Measurements from ENCODE around the gene HELB.

The HELB gene

DNA sequence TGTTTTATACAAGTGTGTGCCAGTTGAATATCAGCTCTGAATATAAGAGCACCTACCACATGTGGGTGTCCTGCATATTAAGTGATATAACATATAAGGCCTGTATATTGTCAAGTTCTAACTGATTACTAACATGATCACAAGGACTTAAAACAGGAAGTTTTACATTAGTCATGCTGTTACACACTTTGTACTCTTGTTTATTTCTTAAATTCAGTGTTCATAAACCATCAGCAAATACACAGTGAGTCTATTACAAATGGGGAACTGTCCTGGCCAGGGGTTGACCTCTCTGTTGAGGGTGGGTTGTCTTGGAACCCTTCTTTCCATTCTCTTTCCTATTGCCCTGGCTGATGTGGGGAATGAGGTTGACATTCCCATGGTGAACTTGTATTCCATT, 19.1 kb downstream of the HELB start:
- Histone ChIP-seq H3K4me1 (ENCODE audit: control insufficient read depth, insufficient read depth, low read length) (no peaks in the 10 kb centered on the region), H3K36me3 (ENCODE audit: control insufficient read depth, insufficient read depth, low read length) (no peaks in the 10 kb centered on the region), H3K9me3 (ENCODE audit: control insufficient read depth, low read length) (no peaks in the 10 kb centered on the region), H3K27me3 (ENCODE audit: control insufficient read depth, insufficient read depth, low read length, poor library complexity, severe bottlenecking) (no peaks in the 10 kb centered on the region), H3K27ac (ENCODE audit: insufficient read depth, low read depth, low read length, poor library complexity, severe bottlenecking) (no peak overlapping the region), H3K4me3 (ENCODE audit: insufficient read depth, low read depth, low read length) (no peak overlapping the region)

DNA sequence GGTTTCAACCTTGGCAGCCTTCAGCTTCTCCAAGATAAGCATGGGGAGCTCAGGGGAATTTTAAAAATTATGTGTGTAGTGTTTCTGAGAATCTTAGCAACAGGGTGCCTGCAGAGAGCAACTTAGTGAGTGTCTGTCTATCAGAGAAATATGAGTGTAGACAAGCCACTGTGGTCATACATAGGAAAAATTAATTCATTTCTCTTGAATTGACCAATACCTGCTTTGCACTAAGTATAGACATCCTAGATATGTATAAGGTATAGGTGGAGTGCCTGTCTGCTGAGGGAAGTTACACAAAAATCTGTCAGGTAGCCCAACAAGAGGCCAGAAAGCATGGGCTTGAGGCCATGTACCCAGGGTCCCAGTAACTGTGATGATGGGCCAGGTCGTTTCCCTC, 20.7 kb downstream of the HELB start:
- no peaks in the 10 kb centered on the region for H3K27me3 ChIP-seq (ENCODE audit: control insufficient read depth, insufficient read depth, low read length, poor library complexity, severe bottlenecking)
- no peaks in the 10 kb centered on the region for H3K9me3 ChIP-seq (ENCODE audit: control insufficient read depth, low read length)
- H3K27ac ChIP-seq (ENCODE audit: insufficient read depth, low read depth, low read length, poor library complexity, severe bottlenecking) = no peak overlapping the region
- no peaks in the 10 kb centered on the region for H3K36me3 ChIP-seq (ENCODE audit: control insufficient read depth, insufficient read depth, low read length)
- H3K4me1 ChIP-seq (ENCODE audit: control insufficient read depth, insufficient read depth, low read length) = no peaks in the 10 kb centered on the region
- H3K4me3 ChIP-seq (ENCODE audit: insufficient read depth, low read depth, low read length) = no peak overlapping the region
- 90 to 100% methylated on average over 1 of the region's 1 CpG for WGBS, 2 experiments

DNA sequence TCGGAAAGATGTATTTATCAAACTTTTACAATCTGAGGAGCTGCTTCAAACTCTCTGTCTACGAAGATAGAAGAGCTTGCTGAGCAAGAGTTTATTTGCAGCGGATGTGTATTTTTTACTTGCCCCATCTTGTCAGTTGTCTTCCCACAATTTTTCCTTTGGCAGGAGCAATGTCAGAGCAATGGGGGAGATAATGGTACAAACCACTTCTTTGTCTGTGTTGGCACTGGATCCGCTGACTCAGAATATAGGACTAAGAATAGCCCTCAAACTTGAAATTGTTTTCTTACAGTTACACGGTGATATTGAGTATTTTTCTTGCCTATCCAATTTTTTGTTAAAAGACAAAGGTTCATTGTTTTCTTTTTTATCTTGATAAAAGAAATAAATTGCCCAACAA, 27.6 kb downstream of the HELB start:
- WGBS, 2 experiments = 92 to 96% methylated on average over 4 to 5 of the region's 5 CpGs
- no peaks in the 10 kb centered on the region for H3K4me1 ChIP-seq (ENCODE audit: control insufficient read depth, insufficient read depth, low read length)
- no peak overlapping the region for H3K4me3 ChIP-seq (ENCODE audit: insufficient read depth, low read depth, low read length)
- H3K9me3 ChIP-seq (ENCODE audit: control insufficient read depth, low read length) = no peaks in the 10 kb centered on the region
- no peak overlapping the region for H3K27ac ChIP-seq (ENCODE audit: insufficient read depth, low read depth, low read length, poor library complexity, severe bottlenecking)
- no peaks in the 10 kb centered on the region for H3K27me3 ChIP-seq (ENCODE audit: control insufficient read depth, insufficient read depth, low read length, poor library complexity, severe bottlenecking)
- H3K36me3 ChIP-seq (ENCODE audit: control insufficient read depth, insufficient read depth, low read length) = no peaks in the 10 kb centered on the region

GRCh38 chr12:66331016-66331415, 28.7 kb downstream of the HELB start:
- H3K4me3 ChIP-seq (ENCODE audit: insufficient read depth, low read depth, low read length) = no peak overlapping the region
- H3K27ac ChIP-seq (ENCODE audit: insufficient read depth, low read depth, low read length, poor library complexity, severe bottlenecking) = no peak overlapping the region
- no peaks in the 10 kb centered on the region for H3K4me1 ChIP-seq (ENCODE audit: control insufficient read depth, insufficient read depth, low read length)
- no peaks in the 10 kb centered on the region for H3K27me3 ChIP-seq (ENCODE audit: control insufficient read depth, insufficient read depth, low read length, poor library complexity, severe bottlenecking)
- H3K9me3 ChIP-seq (ENCODE audit: control insufficient read depth, low read length) = no peaks in the 10 kb centered on the region
- no peaks in the 10 kb centered on the region for H3K36me3 ChIP-seq (ENCODE audit: control insufficient read depth, insufficient read depth, low read length)
- 95 to 96% methylated on average over 13 of the region's 13 CpGs for WGBS, 2 experiments

DNA sequence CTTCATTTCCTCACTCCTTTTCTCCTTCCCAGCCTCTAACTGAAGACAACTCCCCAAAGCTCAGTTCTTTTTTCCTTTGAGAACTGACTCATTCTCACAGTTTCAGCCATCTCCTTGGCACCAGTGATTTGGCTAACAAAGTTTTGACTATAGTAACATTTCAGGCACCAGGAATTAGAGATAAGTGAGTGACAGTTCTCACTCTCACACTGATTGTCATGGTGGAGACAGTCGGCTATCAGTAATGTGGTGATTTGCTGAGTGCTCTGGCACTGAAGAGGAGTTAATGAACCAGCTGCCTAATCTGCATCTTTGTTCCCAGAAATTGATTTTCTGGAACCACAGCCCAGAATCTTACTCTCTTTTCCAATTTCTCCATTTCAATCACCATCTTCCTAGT, 29.5 kb downstream of the HELB start:
- H3K27ac ChIP-seq (ENCODE audit: insufficient read depth, low read depth, low read length, poor library complexity, severe bottlenecking) = no peak overlapping the region
- no peaks in the 10 kb centered on the region for H3K4me1 ChIP-seq (ENCODE audit: control insufficient read depth, insufficient read depth, low read length)
- 85 to 86% methylated on average over 1 of the region's 1 CpG for WGBS, 2 experiments
- no peak overlapping the region for H3K4me3 ChIP-seq (ENCODE audit: insufficient read depth, low read depth, low read length)
- H3K27me3 ChIP-seq (ENCODE audit: control insufficient read depth, insufficient read depth, low read length, poor library complexity, severe bottlenecking) = no peaks in the 10 kb centered on the region
- no peaks in the 10 kb centered on the region for H3K9me3 ChIP-seq (ENCODE audit: control insufficient read depth, low read length)
- H3K36me3 ChIP-seq (ENCODE audit: control insufficient read depth, insufficient read depth, low read length) = no peaks in the 10 kb centered on the region

DNA sequence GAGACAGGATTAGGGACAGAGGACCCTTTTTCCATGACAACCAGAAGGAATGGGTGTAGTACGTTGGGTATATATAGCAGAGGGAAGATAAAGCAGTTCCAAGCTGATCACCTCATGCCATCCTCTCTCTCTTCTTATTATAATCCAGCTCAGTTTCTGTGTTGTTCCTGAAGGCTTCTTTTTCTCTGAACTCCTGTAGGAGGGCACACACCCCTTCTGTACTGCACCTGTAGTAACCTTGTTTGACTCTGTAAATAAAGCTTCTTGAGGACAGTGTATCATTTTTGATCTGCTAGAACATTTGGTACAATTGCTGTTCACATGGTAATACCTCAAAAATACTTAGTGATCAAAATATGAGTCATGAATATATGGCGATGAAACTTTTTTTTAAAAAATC, 33.5 kb downstream of the HELB start:
- Histone ChIP-seq H3K4me1 (ENCODE audit: control insufficient read depth, insufficient read depth, low read length) (no peaks in the 10 kb centered on the region), H3K27ac (ENCODE audit: insufficient read depth, low read depth, low read length, poor library complexity, severe bottlenecking) (no peak overlapping the region), H3K4me3 (ENCODE audit: insufficient read depth, low read depth, low read length) (no peak overlapping the region), H3K9me3 (ENCODE audit: control insufficient read depth, low read length) (no peaks in the 10 kb centered on the region), H3K27me3 (ENCODE audit: control insufficient read depth, insufficient read depth, low read length, poor library complexity, severe bottlenecking) (no peaks in the 10 kb centered on the region), H3K36me3 (ENCODE audit: control insufficient read depth, insufficient read depth, low read length) (peaks cover 8% of the 10 kb centered on the region)
- WGBS, 2 experiments = 60 to 90% methylated on average over 1 to 2 of the region's 2 CpGs

DNA sequence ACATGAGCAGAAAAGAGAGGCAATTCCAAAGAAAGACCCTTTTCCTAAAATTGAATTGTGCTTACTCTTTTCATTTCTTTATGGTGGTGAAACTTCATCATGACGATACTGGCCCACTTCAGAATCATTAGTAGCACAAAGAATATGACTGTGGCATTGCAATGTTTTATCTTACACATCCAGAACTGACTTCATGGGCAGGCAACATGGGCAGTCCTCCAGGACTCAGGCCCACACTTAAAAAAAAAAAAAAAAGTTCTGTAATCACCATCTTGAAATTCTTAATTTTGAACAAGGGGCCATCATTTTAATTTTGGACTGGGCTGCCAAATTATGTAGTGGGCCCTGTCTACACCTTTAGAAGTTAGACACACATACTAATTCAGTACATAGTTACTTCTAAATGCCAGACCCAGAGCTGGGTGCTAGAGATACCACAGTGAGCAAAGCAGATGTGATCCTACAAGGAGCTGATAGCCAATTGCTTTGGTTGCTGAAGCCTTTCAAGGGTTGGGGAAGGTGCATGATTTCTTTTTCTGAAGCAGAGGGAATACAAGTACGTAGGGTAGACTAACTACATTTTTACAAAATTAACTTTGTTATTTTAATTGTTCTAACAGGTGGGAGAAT, 35.2 kb downstream of the HELB start:
- no peaks in the 10 kb centered on the region for H3K4me1 ChIP-seq (ENCODE audit: control insufficient read depth, insufficient read depth, low read length)
- WGBS, 2 experiments = 93 to 100% methylated on average over 1 to 2 of the region's 2 CpGs
- no peaks in the 10 kb centered on the region for H3K9me3 ChIP-seq (ENCODE audit: control insufficient read depth, low read length)
- H3K27me3 ChIP-seq (ENCODE audit: control insufficient read depth, insufficient read depth, low read length, poor library complexity, severe bottlenecking) = no peaks in the 10 kb centered on the region
- H3K4me3 ChIP-seq (ENCODE audit: insufficient read depth, low read depth, low read length) = no peak overlapping the region
- H3K36me3 ChIP-seq (ENCODE audit: control insufficient read depth, insufficient read depth, low read length) = peaks cover 13% of the 10 kb centered on the region
- no peak overlapping the region for H3K27ac ChIP-seq (ENCODE audit: insufficient read depth, low read depth, low read length, poor library complexity, severe bottlenecking)

- no peaks in the 10 kb centered on the region for H3K27me3 ChIP-seq (ENCODE audit: control insufficient read depth, insufficient read depth, low read length, poor library complexity, severe bottlenecking)
- WGBS, 2 experiments = 80 to 100% methylated on average over 1 to 2 of the region's 2 CpGs
- H3K36me3 ChIP-seq (ENCODE audit: control insufficient read depth, insufficient read depth, low read length) = peaks cover 13% of the 10 kb centered on the region
- H3K27ac ChIP-seq (ENCODE audit: insufficient read depth, low read depth, low read length, poor library complexity, severe bottlenecking) = no peak overlapping the region
- no peak overlapping the region for H3K4me3 ChIP-seq (ENCODE audit: insufficient read depth, low read depth, low read length)
- H3K9me3 ChIP-seq (ENCODE audit: control insufficient read depth, low read length) = no peaks in the 10 kb centered on the region
- H3K4me1 ChIP-seq (ENCODE audit: control insufficient read depth, insufficient read depth, low read length) = no peaks in the 10 kb centered on the region
Observed at GRCh38 chr12:66340131-66340530, 37.8 kb downstream of the HELB start.

DNA sequence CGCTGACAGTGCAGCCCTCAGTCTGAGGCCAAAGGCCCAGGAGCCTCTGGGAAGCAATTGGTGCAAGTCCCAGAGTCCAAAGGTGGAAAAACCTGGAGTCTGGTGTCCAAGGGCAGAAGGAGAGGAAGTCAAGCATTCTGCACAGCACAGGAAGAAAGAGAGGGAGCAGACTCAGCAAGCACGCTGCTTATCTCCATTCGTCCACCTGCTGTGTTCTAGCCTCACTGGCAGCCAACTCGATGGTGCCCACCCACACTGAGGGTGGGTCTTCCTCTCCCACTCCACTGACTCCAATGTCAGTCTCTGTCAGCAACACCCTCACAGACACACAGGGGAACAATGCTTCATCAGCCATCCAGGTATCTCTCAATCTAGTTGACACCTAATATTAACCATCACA, 38.8 kb downstream of the HELB start:
- H3K9me3 ChIP-seq (ENCODE audit: control insufficient read depth, low read length) = no peaks in the 10 kb centered on the region
- 90 to 95% methylated on average over 4 of the region's 4 CpGs for WGBS, 2 experiments
- no peak overlapping the region for H3K27ac ChIP-seq (ENCODE audit: insufficient read depth, low read depth, low read length, poor library complexity, severe bottlenecking)
- no peaks in the 10 kb centered on the region for H3K27me3 ChIP-seq (ENCODE audit: control insufficient read depth, insufficient read depth, low read length, poor library complexity, severe bottlenecking)
- no peak overlapping the region for H3K4me3 ChIP-seq (ENCODE audit: insufficient read depth, low read depth, low read length)
- H3K4me1 ChIP-seq (ENCODE audit: control insufficient read depth, insufficient read depth, low read length) = no peaks in the 10 kb centered on the region
- peaks cover 13% of the 10 kb centered on the region for H3K36me3 ChIP-seq (ENCODE audit: control insufficient read depth, insufficient read depth, low read length)

DNA sequence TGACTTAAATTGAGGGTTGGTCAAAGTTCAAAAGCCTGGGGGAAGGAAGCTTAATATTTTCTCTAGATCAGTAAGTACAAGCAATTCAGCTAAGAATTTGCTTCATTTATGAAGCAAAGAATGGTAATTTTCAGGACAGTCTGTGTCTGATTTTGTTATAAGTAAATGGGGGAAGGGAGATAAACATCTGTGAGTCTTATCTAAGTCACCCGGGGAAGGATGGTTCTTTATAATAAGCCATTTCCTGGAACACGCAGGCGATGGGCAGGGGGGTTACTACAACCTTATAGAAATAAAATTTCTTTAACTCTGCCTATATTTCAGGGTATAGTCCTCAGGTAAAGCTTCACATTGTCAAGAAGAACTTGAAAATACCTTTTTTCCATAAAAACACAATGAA, 42.9 kb downstream of the HELB start:
- H3K4me1 ChIP-seq (ENCODE audit: control insufficient read depth, insufficient read depth, low read length) = no peaks in the 10 kb centered on the region
- no peak overlapping the region for H3K4me3 ChIP-seq (ENCODE audit: insufficient read depth, low read depth, low read length)
- no peak overlapping the region for H3K27ac ChIP-seq (ENCODE audit: insufficient read depth, low read depth, low read length, poor library complexity, severe bottlenecking)
- peaks cover 8% of the 10 kb centered on the region for H3K36me3 ChIP-seq (ENCODE audit: control insufficient read depth, insufficient read depth, low read length)
- 98 to 100% methylated on average over 2 to 3 of the region's 3 CpGs for WGBS, 2 experiments
- no peaks in the 10 kb centered on the region for H3K27me3 ChIP-seq (ENCODE audit: control insufficient read depth, insufficient read depth, low read length, poor library complexity, severe bottlenecking)
- H3K9me3 ChIP-seq (ENCODE audit: control insufficient read depth, low read length) = no peaks in the 10 kb centered on the region

DNA sequence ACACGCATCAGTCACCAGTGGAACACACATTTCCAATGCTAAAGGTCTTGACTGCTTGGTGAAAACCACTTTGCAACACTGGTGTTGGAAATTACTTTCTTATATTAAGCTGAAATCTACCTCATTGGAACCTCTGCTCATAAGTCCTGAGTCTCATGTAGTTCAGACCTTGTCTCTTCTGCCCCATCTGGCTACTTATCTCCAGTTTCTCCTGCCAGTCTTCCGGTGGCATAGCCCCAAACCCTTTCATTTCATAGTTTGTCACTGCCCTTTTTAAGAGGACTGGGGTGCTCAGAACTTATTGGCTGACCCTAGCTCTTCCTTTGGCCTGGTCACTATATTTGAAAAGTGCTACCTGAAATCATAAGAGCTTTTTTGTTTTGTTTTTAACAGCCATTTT, 43.7 kb downstream of the HELB start:
- Histone ChIP-seq H3K4me1 (ENCODE audit: control insufficient read depth, insufficient read depth, low read length) (no peaks in the 10 kb centered on the region), H3K9me3 (ENCODE audit: control insufficient read depth, low read length) (no peaks in the 10 kb centered on the region), H3K27ac (ENCODE audit: insufficient read depth, low read depth, low read length, poor library complexity, severe bottlenecking) (no peak overlapping the region), H3K27me3 (ENCODE audit: control insufficient read depth, insufficient read depth, low read length, poor library complexity, severe bottlenecking) (no peaks in the 10 kb centered on the region), H3K4me3 (ENCODE audit: insufficient read depth, low read depth, low read length) (no peak overlapping the region), H3K36me3 (ENCODE audit: control insufficient read depth, insufficient read depth, low read length) (peaks cover 3% of the 10 kb centered on the region)
- 96 to 97% methylated on average over 2 of the region's 2 CpGs for WGBS, 2 experiments

Data from ectodermal cell (in vitro differentiated cells).